ENCODE data around the gene ZNF92. TPM values are rescaled to one million over a fixed set of nuclear protein-coding genes. Genes with fewer than 3 reads are reported as not detected.
"Not testable (repeated sequence)": the region's sequence is repeated elsewhere in the genome, so short reads cannot be mapped to it uniquely, and the experiment has no call there.

ZNF92 gene
- total RNA-seq, 2 experiments from 2014 or later: 31.2 to 32.1 TPM

DNA sequence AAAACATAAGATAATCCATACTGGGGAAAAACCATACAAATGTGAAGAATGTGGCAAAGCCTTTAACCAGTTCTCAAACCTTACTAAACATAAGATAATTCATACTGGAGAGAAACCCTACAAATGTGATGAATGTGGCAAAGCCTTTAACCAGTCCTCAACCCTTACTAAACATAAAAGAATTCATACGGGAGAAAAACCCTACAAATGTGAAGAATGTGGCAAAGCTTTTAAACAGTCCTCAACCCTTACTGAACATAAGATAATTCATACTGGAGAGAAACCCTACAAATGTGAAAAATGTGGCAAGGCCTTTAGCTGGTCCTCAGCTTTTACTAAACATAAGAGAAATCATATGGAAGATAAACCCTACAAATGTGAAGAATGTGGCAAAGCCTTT is 25.4 kb downstream of the ZNF92 start:
- POLR2A ChIA-PET; CTCF ChIA-PET (ENCODE audit: unreplicated experiment); H3K4me3 ChIP-seq (ENCODE audit: low read depth, low read length, poor library complexity, severe bottlenecking); intact Hi-C loops (cut with micrococcal nuclease; ENCODE audit: unreplicated experiment); H2AFZ ChIP-seq (ENCODE audit: low read length); H3K4me2 ChIP-seq (ENCODE audit: low read length); H4K20me1 ChIP-seq (ENCODE audit: insufficient read depth, low read length); BruUV-seq (replicated peaks); DNase-seq (ENCODE audit: low spot score); H3K4me1 ChIP-seq (ENCODE audit: insufficient read depth, low read length, poor library complexity, severe bottlenecking); H3K27ac ChIP-seq (ENCODE audit: low read depth, low read length, poor library complexity, severe bottlenecking); H3K9me2 ChIP-seq (ENCODE audit: insufficient read depth, low read length): not testable (repeated sequence)
- H3K36me3 ChIP-seq (ENCODE audit: insufficient read depth, low read length): peaks cover 93% of the 10 kb centered on the region
- peaks cover 43% of the 10 kb centered on the region for H3K9me3 ChIP-seq (ENCODE audit: low read length)
- H3K79me2 ChIP-seq (ENCODE audit: insufficient read depth, low read depth, low read length): peaks cover 63% of the 10 kb centered on the region

DNA sequence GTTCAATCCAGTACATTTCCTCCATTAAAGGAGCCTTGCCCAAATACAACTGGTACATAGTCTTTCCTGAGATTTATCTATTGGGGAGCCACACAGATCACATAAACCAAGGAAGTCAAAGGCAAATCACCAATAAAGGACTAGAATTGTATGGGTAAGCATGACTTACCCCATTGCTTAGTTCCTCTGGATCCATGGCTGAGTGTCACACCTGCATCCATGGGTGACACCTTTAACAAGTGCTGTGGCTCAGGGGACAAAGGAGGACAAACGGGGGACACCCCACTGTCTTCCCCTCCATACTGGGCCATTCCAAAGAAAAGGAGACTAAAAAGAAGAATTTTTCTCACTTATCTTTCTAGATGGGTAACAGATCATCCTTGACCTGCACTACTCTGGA is 30.4 kb downstream of the ZNF92 start:
- ChIA-PET CTCF (ENCODE audit: unreplicated experiment) (no interaction called here), POLR2A (interaction anchor here (0.6 kb wide), 1 partner anchor 12 kb away, joined by 3 read pairs; no protein-coding TSS in a partner anchor)
- H3K27ac ChIP-seq (ENCODE audit: low read depth, low read length, poor library complexity, severe bottlenecking): no peak overlapping the region
- H2AFZ ChIP-seq (ENCODE audit: low read length): no peak overlapping the region
- H3K79me2 ChIP-seq (ENCODE audit: insufficient read depth, low read depth, low read length): peaks cover 16% of the 10 kb centered on the region; the same call in 1 of the 2 replicates
- no peak for TF ChIP-seq EZH2phosphoT487 (IDR thresholded peaks at IDR 0.05; ENCODE audit: borderline replicate concordance, low read depth, low read length)
- TF ChIP-seq, protein P1, sequence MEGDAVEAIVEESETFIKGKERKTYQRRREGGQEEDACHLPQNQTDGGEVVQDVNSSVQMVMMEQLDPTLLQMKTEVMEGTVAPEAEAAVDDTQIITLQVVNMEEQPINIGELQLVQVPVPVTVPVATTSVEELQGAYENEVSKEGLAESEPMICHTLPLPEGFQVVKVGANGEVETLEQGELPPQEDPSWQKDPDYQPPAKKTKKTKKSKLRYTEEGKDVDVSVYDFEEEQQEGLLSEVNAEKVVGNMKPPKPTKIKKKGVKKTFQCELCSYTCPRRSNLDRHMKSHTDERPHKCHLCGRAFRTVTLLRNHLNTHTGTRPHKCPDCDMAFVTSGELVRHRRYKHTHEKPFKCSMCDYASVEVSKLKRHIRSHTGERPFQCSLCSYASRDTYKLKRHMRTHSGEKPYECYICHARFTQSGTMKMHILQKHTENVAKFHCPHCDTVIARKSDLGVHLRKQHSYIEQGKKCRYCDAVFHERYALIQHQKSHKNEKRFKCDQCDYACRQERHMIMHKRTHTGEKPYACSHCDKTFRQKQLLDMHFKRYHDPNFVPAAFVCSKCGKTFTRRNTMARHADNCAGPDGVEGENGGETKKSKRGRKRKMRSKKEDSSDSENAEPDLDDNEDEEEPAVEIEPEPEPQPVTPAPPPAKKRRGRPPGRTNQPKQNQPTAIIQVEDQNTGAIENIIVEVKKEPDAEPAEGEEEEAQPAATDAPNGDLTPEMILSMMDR (conservative IDR thresholded peaks at IDR 0.05; ENCODE audit: low read length): no peak
- no peaks in the 10 kb centered on the region for H3K9me2 ChIP-seq (ENCODE audit: insufficient read depth, low read length)
- DNase-seq (ENCODE audit: low spot score): no peak
- no TSS peak for BruUV-seq (replicated peaks)
- no peak overlapping the region for H3K4me3 ChIP-seq (ENCODE audit: low read depth, low read length, poor library complexity, severe bottlenecking)
- H3K36me3 ChIP-seq (ENCODE audit: insufficient read depth, low read length): peaks cover 44% of the 10 kb centered on the region
- no peaks in the 10 kb centered on the region for H3K4me1 ChIP-seq (ENCODE audit: insufficient read depth, low read length, poor library complexity, severe bottlenecking)
- no peaks in the 10 kb centered on the region for H4K20me1 ChIP-seq (ENCODE audit: insufficient read depth, low read length)
- intact Hi-C loops (cut with micrococcal nuclease; ENCODE audit: unreplicated experiment): no loop called here
- no peak overlapping the region for H3K4me2 ChIP-seq (ENCODE audit: low read length)
- peaks cover 37% of the 10 kb centered on the region for H3K9me3 ChIP-seq (ENCODE audit: low read length)

DNA sequence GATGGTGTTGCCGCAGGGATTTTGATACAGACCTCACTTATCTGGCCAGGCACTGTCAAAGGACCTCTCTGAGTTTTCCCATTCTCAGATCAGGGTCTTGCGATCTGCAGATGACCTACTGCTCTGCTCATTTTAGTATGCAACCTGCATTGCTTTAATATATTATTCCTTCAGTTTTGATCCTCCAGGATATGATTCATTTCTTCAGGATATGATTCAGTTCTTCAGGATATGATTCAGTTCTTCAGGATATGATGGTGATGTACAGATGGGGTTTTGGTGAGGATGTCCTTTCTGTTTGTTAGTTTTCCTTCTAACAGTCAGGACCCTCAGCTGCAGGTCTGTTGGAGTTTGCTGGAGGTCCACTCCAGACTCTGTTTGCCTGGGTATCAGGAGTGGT is 33.1 kb downstream of the ZNF92 start:
- H3K9me3 ChIP-seq (ENCODE audit: low read length): peaks cover 25% of the 10 kb centered on the region
- BruUV-seq (replicated peaks); H3K4me3 ChIP-seq (ENCODE audit: low read depth, low read length, poor library complexity, severe bottlenecking); CTCF ChIA-PET (ENCODE audit: unreplicated experiment); H3K27ac ChIP-seq (ENCODE audit: low read depth, low read length, poor library complexity, severe bottlenecking); H3K9me2 ChIP-seq (ENCODE audit: insufficient read depth, low read length); H3K4me2 ChIP-seq (ENCODE audit: low read length); H4K20me1 ChIP-seq (ENCODE audit: insufficient read depth, low read length); H2AFZ ChIP-seq (ENCODE audit: low read length); intact Hi-C loops (cut with micrococcal nuclease; ENCODE audit: unreplicated experiment); H3K4me1 ChIP-seq (ENCODE audit: insufficient read depth, low read length, poor library complexity, severe bottlenecking); DNase-seq (ENCODE audit: low spot score); H3K79me2 ChIP-seq (ENCODE audit: insufficient read depth, low read depth, low read length); POLR2A ChIA-PET: not testable (repeated sequence)
- peaks cover 17% of the 10 kb centered on the region for H3K36me3 ChIP-seq (ENCODE audit: insufficient read depth, low read length)

DNA sequence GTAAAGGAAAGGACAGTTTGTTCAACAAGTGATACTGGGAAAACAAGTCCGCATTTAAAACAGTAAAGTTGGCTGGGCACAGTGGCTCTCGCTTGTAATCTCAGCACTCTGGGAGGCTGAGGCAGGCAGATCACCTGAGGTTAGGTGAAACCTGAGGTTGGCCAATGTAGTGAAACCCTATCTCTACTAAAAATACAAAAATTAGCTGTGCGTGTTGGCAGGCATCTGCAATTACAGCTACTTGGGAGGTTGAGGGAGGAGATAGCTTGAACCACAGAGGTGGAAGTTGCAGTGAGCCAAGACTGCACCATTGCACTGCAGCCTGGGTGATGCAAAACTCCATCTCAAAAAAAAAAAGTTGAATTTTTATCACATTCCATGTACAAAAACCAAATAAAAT is 35.7 kb downstream of the ZNF92 start:
- H4K20me1 ChIP-seq (ENCODE audit: insufficient read depth, low read length): no peaks in the 10 kb centered on the region

More for the DNA sequence above, 35.7 kb downstream of the ZNF92 start:
- H3K27ac ChIP-seq (ENCODE audit: low read depth, low read length, poor library complexity, severe bottlenecking): no peak overlapping the region
- TF ChIP-seq EZH2phosphoT487 (IDR thresholded peaks at IDR 0.05; ENCODE audit: borderline replicate concordance, low read depth, low read length): no peak
- TF ChIP-seq, protein P1 (conservative IDR thresholded peaks at IDR 0.05; ENCODE audit: low read length): no peak
- H3K79me2 ChIP-seq (ENCODE audit: insufficient read depth, low read depth, low read length): no peaks in the 10 kb centered on the region
- no peak overlapping the region for H3K4me3 ChIP-seq (ENCODE audit: low read depth, low read length, poor library complexity, severe bottlenecking)
- H3K9me2 ChIP-seq (ENCODE audit: insufficient read depth, low read length): no peaks in the 10 kb centered on the region
- BruUV-seq (replicated peaks): no TSS peak
- H3K4me1 ChIP-seq (ENCODE audit: insufficient read depth, low read length, poor library complexity, severe bottlenecking): no peaks in the 10 kb centered on the region
- ChIA-PET POLR2A (interaction anchor here (0.7 to 0.8 kb wide), 3 partner anchors 11 to 16 kb away, joined by 3 to 4 read pairs (median 3); no protein-coding TSS in a partner anchor), CTCF (ENCODE audit: unreplicated experiment) (no interaction called here)
- no peak overlapping the region for H3K4me2 ChIP-seq (ENCODE audit: low read length)
- DNase-seq (ENCODE audit: low spot score): no peak
- intact Hi-C loops (cut with micrococcal nuclease; ENCODE audit: unreplicated experiment): no loop called here
- H2AFZ ChIP-seq (ENCODE audit: low read length): no peak overlapping the region
- no peaks in the 10 kb centered on the region; the same call in 1 of the 2 replicates for H3K36me3 ChIP-seq (ENCODE audit: insufficient read depth, low read length)
- H3K9me3 ChIP-seq (ENCODE audit: low read length): peaks cover 6% of the 10 kb centered on the region; the same call in 1 of the 2 replicates

All from OCI-LY7 (cell line).